ENCODE measurements around the gene OR13G1. TPM values are rescaled to one million over a fixed set of nuclear protein-coding genes. Genes with fewer than 3 reads are reported as not detected.
A peak's percentile ranks its signal among the peaks of the same experiment; 100 is the strongest.
"Not testable (repeated sequence)": the region's sequence is repeated elsewhere in the genome, so short reads cannot be mapped to it uniquely, and the experiment has no call there.

Gene OR13G1, protein sequence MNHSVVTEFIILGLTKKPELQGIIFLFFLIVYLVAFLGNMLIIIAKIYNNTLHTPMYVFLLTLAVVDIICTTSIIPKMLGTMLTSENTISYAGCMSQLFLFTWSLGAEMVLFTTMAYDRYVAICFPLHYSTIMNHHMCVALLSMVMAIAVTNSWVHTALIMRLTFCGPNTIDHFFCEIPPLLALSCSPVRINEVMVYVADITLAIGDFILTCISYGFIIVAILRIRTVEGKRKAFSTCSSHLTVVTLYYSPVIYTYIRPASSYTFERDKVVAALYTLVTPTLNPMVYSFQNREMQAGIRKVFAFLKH
- not detected in 2 replicates for total RNA-seq

DNA sequence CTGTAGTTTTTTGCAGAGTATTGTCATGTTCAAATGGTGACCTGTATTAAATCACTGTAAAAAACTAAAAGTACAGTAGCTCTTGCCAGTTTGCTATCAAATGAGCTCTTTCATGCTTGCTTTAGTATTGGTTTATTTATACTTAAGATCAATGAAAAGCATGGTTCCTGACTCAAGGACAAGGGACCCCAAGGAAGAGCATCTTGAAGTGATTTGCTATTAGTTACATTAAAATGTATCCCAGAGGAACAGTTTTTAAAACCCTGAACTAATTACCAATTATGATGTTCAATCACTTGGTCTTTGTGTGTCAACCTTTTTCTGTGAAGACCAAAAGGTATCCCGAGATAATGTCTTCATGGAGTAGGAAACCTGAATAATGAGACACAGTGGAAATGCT is at the start of gene OR13G1:
TSS of gene OR13G1 (minus strand) at position 101 of the 400 bp plus-strand sequence. CDS start 6,698 bp downstream, outside the sequence.
- DNase-seq (ENCODE audit: low read depth in 2 of 2), result no peak

DNA sequence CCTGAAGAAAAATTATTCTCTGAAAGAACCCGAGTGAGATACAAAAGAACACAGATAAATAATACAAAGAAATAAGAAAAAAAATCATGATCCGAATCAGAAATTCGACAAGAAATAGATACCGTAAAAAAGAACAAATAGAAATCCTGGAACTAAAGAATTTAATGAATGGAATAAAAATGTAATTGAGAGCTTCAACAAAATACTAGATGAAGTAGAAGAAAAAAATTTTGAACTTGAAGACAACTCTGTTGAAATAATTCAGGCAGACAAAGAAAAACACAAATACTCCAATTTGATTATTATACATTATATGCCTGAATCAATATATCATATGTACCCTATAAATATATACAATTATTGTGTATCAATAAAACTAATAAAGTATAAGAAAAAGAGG is 41.7 kb upstream of the OR13G1 start:
- DNase-seq (ENCODE audit: low read depth in 2 of 2), result no peak

DNA sequence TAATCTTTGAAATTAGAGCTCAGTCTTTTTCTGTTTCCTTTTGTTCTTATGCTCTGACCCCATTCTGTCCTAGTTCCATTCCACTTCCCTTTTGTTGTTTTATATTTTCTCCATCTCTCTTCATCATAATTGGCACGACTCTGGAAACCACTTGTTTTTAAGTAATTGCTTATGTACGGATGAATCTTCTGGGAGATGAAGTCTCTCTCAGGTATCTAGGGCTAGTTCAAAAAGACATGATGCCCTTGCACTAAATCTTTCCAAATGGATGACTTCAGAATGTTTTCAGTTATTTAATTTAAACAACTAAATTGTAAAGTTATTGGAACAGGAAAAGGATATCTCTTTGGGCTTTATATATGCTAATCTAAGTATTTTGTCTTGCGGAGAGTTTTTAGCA is 37.0 kb upstream of the OR13G1 start, which contains the start of gene OR6F1:
TSS of gene OR6F1 (minus strand) at position 101 of the 400 bp plus-strand sequence. CDS start 3,891 bp downstream, outside the sequence.
- no peak for DNase-seq (ENCODE audit: low read depth in 2 of 2)

DNA sequence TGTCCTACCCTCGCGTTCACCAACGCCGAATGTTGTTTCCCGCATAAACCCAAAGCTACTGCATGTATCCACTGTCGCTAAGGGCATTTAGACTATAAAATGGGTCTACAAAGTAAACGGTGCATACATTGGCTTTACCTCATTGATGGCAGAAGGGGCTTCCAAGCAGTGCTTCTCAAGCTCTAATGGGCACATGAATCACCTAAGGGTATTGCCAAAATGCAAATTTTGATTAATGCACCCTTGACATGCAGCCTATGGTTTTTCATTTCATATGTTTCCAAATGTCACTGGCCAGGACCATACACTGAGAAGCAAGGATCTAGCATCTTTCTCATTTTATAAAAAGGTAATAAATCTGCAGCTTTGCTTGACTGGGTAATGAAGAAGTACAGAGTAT is 34.2 kb upstream of the OR13G1 start:
- DNase-seq (ENCODE audit: low read depth in 2 of 2), result no peak

DNA sequence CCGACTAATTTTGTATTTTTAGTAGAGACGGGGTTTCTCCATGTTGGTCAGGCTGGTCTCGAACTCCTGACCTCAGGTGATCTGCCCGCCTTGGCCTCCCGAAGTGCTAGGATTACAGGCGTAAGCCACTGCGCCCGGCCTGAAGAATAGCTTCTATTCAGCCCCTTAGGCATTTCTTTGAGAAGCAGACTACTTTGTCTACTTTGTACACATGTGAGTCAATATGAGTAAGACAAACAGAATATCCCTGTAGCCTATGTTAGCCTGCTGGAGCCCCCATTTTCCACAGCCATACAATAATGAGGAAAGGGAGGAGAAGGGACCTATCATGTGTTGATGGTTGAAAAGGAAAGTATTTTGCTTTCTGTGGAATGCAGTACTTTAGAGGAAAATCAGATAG is 31.1 kb upstream of the OR13G1 start:
- not testable (repeated sequence) for DNase-seq (ENCODE audit: low read depth in 2 of 2)

DNA sequence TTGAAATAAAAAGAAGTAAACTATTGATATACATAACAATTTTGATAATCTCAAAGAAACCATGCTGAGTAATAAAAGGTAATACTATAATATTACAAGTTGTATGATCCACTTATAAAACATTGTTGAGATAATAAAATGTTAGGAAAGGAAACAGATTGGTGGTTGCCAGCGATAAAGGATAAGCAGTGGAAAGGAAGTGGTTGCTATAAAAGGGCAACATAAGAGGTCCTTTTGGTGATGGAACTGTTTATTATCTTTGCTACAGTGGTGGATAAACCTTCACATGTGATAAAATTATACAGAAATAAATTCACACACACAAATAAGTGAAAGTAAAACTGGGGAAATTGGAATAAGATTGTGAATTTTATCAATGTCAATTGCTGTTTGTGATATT is 21.8 kb upstream of the OR13G1 start:
- no peak for DNase-seq (ENCODE audit: low read depth in 2 of 2)

DNA sequence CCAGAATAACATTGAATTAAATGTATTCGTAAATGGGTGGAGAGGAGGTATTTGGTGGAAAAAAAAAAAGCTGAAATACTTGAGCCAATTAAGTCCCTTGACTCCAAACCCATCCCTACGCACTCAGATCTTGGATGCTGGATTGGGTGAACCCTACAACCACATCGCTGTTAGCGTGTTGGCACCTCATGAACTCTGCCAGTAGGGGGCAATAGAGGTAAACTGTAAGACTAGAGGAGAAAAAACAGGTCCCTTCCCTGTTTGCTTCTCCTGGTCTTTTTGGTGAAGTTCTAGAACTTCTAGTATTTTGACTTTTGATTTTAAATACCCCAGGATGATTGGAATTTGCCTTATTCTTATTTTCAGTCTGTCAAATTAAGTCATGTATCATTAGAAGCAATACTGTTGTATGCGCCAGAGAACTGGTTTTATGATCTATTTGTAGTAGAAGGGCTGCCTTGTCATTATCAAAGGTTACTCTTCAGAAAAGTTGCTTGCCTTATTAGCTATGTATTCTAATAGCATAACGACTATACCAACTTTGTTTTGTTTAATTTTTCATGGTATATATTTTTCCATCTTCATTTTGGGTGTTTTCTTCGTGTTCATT is 1.9 kb upstream of the OR13G1 start:
- peak; percentile 19 to 31 for DNase-seq (ENCODE audit: low read depth in 2 of 2)

DNA sequence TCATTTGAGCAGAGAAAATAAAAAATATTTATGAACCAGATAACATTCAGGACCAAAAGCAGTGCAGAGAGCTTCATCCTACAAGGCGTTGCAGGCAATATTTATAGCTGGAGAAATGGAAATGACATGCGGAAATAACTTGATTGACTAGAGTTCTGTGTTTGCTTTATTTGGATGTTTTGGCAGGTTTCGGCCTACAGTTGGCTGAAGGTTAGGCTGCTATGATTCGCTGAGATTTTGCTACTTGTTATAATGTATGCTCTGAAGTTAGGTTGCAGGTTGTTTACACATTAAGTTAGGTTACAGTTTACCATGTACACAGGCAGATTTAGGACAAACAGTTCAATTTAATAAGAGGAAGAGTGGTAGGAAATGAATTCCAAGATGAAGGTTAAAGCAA is 632 bp upstream of the OR13G1 start:
- no peak for DNase-seq (ENCODE audit: low read depth in 2 of 2)

DNA sequence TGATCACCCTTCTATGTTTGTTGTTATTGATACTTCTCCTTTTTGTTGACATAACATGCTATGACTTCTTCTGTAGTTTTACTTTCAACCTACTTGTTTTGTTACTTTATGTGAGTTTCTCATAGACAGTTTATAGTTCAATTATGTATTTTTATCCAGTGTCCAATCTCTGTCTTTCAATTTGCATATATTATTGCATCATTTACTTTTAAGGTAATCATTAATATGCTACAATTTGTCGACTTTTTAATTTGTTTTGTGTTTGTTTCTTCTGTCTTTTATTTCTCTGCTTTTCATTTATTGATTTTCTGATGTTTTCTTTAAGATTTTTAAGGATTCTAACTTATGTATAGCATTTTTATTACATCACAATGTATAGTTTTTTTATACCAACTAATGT is 10.3 kb downstream of the OR13G1 start:
- no peak for DNase-seq (ENCODE audit: low read depth in 2 of 2)

DNA sequence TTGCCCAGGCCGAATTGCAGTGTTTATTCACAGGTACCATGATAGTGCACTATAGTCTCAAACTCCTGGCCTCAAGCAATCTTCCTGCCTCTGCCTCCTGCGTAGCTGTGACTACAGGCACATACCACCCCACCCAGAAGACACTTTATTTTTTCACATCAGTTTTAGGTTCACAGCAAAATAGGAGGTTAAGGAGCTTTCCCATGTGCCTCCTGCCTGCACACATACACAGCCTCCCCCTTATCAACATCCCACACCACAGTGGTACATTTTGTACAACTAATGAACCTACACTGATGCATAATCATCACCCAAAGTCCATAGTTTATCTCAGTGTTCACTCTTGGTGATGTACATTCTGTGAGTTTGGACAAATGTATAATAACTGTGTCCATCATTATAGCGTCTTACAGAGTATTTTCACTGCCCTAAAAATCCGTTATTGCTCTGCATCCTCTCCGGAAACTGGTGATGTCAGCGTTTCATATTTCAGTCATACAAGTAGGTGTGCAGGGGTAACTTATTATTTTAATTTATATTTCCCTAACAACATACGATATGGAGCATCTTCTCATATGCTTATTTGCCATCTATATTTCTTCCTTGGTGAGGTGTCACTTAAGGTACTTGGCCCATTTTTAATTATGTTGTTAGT is 23.2 kb downstream of the OR13G1 start:
- no peak for DNase-seq (ENCODE audit: low read depth in 2 of 2)

DNA sequence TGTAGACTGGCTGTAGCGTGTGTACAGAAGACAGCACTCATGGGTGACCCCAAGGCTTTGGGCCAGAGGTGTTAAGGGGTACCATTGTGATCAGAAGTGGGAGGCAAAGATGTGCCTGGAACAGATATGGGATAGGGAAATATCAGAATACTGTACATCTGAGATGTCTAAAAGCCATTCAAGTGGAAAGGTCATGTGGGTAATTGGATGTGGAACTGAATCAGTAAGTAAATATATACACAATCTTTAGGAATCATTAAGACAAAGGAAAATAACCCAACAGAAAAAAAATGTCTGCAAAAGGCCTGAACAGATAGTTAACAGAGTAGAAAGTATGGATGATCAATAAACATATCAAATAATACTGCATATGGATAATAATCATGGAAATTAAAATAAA is 26.5 kb downstream of the OR13G1 start:
- DNase-seq (ENCODE audit: low read depth in 2 of 2), result no peak

DNA sequence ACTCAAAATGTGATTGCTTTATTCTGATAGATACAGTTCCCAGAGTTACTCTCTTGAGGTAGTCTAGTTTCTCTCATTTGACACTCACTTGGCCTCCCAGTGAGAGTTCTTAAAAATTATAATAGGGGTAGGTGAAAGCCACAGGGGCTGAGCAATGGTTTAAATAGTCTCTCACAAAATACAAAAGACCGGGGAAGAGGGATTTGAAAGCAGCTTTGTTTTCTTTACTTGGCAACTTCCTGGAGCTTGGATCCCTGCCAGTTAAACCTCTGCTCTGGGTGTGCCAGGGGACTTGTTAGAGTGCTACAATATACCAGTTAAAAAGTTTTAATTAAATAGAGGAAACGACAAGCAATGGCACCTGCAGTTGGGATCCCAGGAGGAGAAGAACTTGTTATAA is 31.7 kb downstream of the OR13G1 start:
- DNase-seq (ENCODE audit: low read depth in 2 of 2), result peak in 1 of 2 donors; percentile 11

DNA sequence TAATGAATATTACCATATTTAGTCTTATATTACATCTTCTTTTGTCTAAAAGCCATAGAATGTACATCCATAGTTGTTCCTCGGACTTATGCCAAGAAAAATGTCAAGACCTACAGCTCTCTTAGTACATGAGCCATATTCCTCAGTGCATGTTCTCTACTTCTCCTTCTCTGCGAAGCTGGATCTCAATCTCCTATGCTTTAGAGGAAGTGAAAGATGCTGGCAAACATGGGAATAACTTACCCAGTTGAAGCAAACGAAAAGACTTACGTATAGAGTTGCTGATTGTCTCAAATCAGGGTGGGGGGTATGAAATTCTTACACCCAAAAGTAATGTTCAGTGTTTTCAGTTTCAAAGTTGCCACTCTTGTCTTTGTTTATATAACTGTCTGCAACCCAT is 32.7 kb downstream of the OR13G1 start:
- DNase-seq (ENCODE audit: low read depth in 2 of 2), result no peak

DNA sequence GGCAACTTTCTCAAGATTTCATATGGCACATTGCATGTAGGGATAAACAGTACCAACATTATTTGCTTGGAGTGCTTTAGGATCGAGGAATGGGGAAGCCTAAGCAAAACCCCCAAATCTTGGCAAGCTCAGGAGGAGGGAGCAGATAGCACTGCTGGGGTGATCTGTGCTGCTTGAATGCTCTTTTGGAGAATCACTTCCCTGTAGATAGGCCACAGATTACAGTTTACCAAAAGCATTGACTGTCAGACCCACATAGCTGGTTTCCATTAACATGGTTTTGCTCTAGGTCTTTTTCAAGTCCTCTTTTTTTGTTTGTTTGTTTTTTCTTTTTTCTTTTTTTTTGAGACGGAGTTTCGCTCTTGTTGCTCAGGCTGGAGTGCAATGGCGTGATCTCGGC is 36.8 kb downstream of the OR13G1 start:
- DNase-seq (ENCODE audit: low read depth in 2 of 2), result no peak

DNA sequence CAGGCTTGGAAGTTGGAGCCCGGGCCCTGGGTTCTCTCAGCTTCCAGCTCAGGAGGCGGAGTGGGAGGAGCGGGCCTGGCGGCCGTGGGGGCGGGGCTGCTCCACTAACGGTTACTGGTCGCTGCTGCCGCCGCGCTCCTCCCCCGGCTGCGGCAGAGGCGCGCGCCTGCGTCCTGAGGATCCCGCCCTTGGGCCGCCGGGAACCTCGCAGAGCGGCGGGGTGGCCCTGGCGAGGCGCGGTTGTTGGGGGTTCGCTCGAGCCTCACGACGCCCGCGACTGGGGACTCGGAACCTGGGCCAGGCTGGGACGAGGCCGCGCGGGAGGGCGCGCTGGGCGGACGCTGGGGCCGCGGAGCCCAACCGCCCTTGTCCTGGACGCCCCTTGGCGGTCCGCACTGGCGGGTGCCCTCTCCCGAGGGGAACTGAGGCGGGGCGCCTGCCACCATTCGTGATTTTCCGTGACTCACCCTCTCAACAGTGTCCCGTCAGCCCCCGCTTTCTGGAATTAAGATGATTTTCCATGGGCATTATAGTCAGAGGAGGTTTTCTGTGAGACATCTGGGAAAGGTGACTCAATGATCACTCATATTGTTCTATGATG is 40.1 kb downstream of the OR13G1 start:
- peak in 1 of 2 donors; percentile 24 for DNase-seq (ENCODE audit: low read depth in 2 of 2)

DNA sequence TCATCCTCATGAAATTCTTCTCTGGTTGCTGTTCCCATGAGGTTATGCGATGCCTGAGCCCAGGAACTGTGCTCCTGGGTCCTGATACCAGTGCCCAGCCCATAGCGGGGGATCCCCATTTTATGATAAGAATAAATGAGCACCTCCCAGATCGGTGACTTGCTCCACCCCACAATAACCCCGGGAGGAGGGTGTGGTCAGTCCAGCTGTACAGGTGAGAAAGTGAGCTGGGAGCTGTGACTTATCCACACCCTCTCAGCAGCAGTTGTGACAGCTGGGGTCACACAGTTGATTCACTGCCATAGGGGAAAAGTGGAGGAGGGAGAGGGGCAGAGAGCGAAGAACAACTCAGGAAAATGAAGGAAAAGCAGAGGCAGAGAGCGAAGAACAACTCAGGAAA is 40.8 kb downstream of the OR13G1 start:
- DNase-seq (ENCODE audit: low read depth in 2 of 2), result no peak

DNA sequence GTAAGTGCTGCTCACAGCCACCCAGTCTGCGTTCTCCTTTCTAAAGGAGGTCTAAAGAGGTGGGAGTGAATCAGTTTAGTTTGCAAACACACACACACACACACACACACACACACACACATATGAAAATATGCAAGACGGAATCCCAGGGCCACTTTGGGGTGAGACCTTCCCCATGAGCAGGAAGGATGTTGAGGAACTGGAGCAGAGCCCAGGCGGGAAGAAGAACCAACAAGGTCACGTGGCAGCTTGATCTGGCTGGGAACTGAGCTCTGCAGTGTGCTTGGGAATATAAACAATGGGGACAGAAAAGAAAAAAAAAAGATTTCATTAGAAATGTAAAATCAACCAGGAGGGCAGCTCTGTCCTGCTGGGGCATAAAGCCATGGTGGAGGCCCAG is 41.5 kb downstream of the OR13G1 start:
- DNase-seq (ENCODE audit: low read depth in 2 of 2), result peak in 1 of 2 donors; percentile 2

DNA sequence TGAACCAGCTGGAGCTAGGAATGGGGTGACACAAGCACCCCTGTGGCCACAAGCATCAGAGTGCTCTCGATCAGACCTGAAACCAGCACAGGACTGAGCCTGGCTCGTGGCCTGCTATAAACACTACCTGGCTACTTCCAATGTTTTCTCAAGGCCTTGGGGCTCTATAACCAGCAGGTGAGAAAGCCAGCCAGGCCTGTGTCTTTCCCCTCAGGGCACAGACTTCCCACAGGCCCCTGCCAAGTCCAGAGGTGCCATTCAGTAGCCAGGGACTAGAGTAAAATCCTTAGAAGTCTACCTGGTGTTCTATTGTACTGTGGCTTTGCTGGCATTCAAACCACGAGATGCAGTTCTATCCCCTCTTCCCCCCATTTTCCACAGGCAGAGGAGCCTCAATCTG is 51.6 kb downstream of the OR13G1 start:
- DNase-seq (ENCODE audit: low read depth in 2 of 2), result no peak

Data from lung microvascular endothelial cell (primary cell).